GM12878 (cell line): ENCODE data around the gene CDKN3. TPM values are rescaled to one million over a fixed set of nuclear protein-coding genes. Genes with fewer than 3 reads are reported as not detected.

Experiments
- ATAC-seq: fragments of 200-7000 bp; cut with Tn5 transposase; 3 replicates; pipeline ENCODE4 v1.9.1; 2020; ENCODE audit warnings: mild to moderate bottlenecking, moderate library complexity
- BruUV-seq: library from RNA; stranded (reverse); fragments of 400-500 nt; replicated peaks from 2 replicates; lab custom pipeline; 2021; lab: Mats Ljungman, UMichigan
- CTCF ChIA-PET: fragments of 300-600 bp; sonication (Branson Sonifier 250); formaldehyde crosslinking; extraction: SDS; loops from one replicate; lab custom pipeline; 2021; ENCODE audit warnings: inconsistent platforms; lab: Yijun Ruan, JAX
- POLR2A ChIA-PET: fragments of 350-600 bp; formaldehyde crosslinking; extraction: SDS; loops from one replicate; lab custom pipeline; 2021; ENCODE audit warnings: inconsistent platforms; lab: Charles Lee
- RAD21 ChIA-PET: fragments of 300-600 bp; sonication (Branson Sonifier 250); formaldehyde crosslinking; loops from one replicate; lab custom pipeline; 2023; ENCODE audit warnings: antibody characterized with exemption; ENCODE audit not compliant: unreplicated experiment; lab: Charles Lee
- SMC1A ChIA-PET: fragments of 300-600 bp; sonication (Branson Sonifier 250); formaldehyde crosslinking; loops from one replicate; lab custom pipeline; 2023; ENCODE audit not compliant: unreplicated experiment, uncharacterized antibody; lab: Charles Lee
- DNase-seq: peaks from one replicate; pipeline ENCODE4 v3.0.0-alpha.2; 2011; ENCODE audit warnings: low read depth, low spot score
- FAIRE-seq: peaks from 3 replicates; lab custom pipeline; 2011; peaks lifted over from hg19 to GRCh38; lab: Jason Lieb, UNC
- H2AFZ ChIP-seq: 2 replicates; pipeline ENCODE4 v1.6.0; 2011; ENCODE audit warnings: low read depth, low read length, control low read depth; ENCODE audit not compliant: control insufficient read depth
- H3K27ac ChIP-seq: 2 replicates; pipeline ENCODE4 v1.5.1; 2011; ENCODE audit warnings: control low read depth; ENCODE audit not compliant: control insufficient read depth, insufficient read depth
- H3K27me3 ChIP-seq, 2 experiments: replicated peaks in 1 of 2; 2 replicates each; pipeline versions ENCODE4 v1.6.0 to v1.6.1; 2011; ENCODE audit warnings: low read length in 1 of 2; ENCODE audit not compliant: control insufficient read depth in 2 of 2, insufficient read depth in 2 of 2
- H3K36me3 ChIP-seq, 2 experiments: 2 replicates each; pipeline ENCODE4 v1.5.1; 2011; ENCODE audit warnings: low read length in 1 of 2; ENCODE audit not compliant: control insufficient read depth in 2 of 2, insufficient read depth in 2 of 2
- H3K4me1 ChIP-seq: 2 replicates; pipeline ENCODE4 v1.6.1; 2011; ENCODE audit warnings: mild to moderate bottlenecking, low read length, moderate library complexity, mixed read lengths; ENCODE audit not compliant: control insufficient read depth, insufficient read depth
- H3K4me2 ChIP-seq: 2 replicates; pipeline ENCODE4 v1.6.0; 2011; ENCODE audit warnings: control low read depth; ENCODE audit not compliant: control insufficient read depth, insufficient read depth
- H3K4me3 ChIP-seq: fragments of 200-600 bp; sonication (generic); 2 replicates; pipeline ENCODE4 v1.5.1; 2016
- H3K79me2 ChIP-seq: 2 replicates; pipeline ENCODE4 v1.6.0; 2011; ENCODE audit warnings: low read length; ENCODE audit not compliant: control insufficient read depth, insufficient read depth
- H3K9ac ChIP-seq: 2 replicates; pipeline ENCODE4 v1.8.0; 2011; ENCODE audit warnings: low read length, control low read depth, mixed read lengths; ENCODE audit not compliant: control insufficient read depth, insufficient read depth
- H3K9me3 ChIP-seq: replicated peaks from 3 replicates; pipeline ENCODE4 v1.5.1; 2011; ENCODE audit warnings: mild to moderate bottlenecking, low read length; ENCODE audit not compliant: control insufficient read depth, insufficient read depth
- H4K20me1 ChIP-seq: 2 replicates; pipeline ENCODE4 v1.6.0; 2011; ENCODE audit not compliant: control insufficient read depth, insufficient read depth
- BMI1 ChIP-seq: fragments of 450-650 bp; IDR thresholded peaks from 2 replicates; pipeline ENCODE4 v1.6.1; 2016; ENCODE audit warnings: mild to moderate bottlenecking, moderate library complexity, borderline replicate concordance
- DPF2 ChIP-seq: fragments of 450-650 bp; IDR thresholded peaks from 2 replicates; pipeline ENCODE4 v1.6.1; 2017; ENCODE audit warnings: mild to moderate bottlenecking
- RFX5 ChIP-seq: IDR thresholded peaks from 2 replicates; pipeline ENCODE4 v1.6.1; 2011; ENCODE audit warnings: low read depth, low read length, improper control_type of control experiment
- WGBS: methylation state at CpG from one replicate; pipeline ENCODE4 v1.1.6; 2016; ENCODE audit warnings: low lambda C conversion rate; ENCODE audit not compliant: insufficient replicate concordance, insufficient coverage; ENCODE audit errors: missing lambda C conversion rate; 5-methylcytosine and 5-hydroxymethylcytosine counted together
- in situ Hi-C: fragments of 300-500 bp; cut with MboI; formaldehyde crosslinking; loops from 9 replicates; pipeline ENCODE4 v1.14.3; 2018; ENCODE audit warnings: mixed read lengths
- intact Hi-C: fragments of 100-400 bp; cut with micrococcal nuclease; formaldehyde crosslinking; loops from one replicate; pipeline ENCODE4 v1.14.2; 2022; ENCODE audit not compliant: unreplicated experiment
- polyA plus RNA-seq, 11 experiments: library from polyadenylated mRNA; depleted of rRNA in 4 of 11; unstranded in 6 of 11; stranded (reverse) in 5 of 11; fragments of >200 nt; fragmentation: Nextera tagmentation in 4 of 11; fragmentation: Illumina TruSeq in 1 of 11; extraction: Ambion mirVana in 4 of 11; extraction: Trizol in 1 of 11; gene quantifications; 1 replicate in 1 of 11; 2 replicates in 10 of 11; pipeline versions ENCODE4 v1.2.1 to v1.2.3, GENCODE V29; 2011 to 2016; ENCODE audit warnings: inconsistent platforms in 2 of 11, missing spikeins in 2 of 11, low read depth in 1 of 11
- total RNA-seq, 4 experiments: library from RNA; depleted of rRNA in 3 of 4; stranded (reverse); fragments of >200 nt in 3 of 4; fragmentation: Illumina TruSeq in 1 of 4; extraction: Trizol in 1 of 4; gene quantifications; 2 replicates each; pipeline versions ENCODE4 v1.2.1 to v1.2.3, GENCODE V29; 2013 to 2021
- TF ChIP-seq, protein P1 (sequence below): IDR thresholded peaks from 2 replicates; pipeline ENCODE4 v1.6.1; 2011; ENCODE audit warnings: low read depth, mild to moderate bottlenecking, low read length, moderate library complexity, borderline replicate concordance; ENCODE audit errors: extremely low read depth
- TF ChIP-seq, protein P2 (sequence below): fragments of 450-650 bp; IDR thresholded peaks from 2 replicates; pipeline ENCODE4 v1.6.1; 2018; ENCODE audit warnings: mild to moderate bottlenecking, low read depth, moderate library complexity; ENCODE audit not compliant: partially characterized antibody
- TF ChIP-seq, protein P3 (sequence below): fragments of 450-650 bp; formaldehyde crosslinking; IDR thresholded peaks from 2 replicates; pipeline ENCODE4 v1.4.0; 2020; ENCODE audit warnings: mild to moderate bottlenecking, moderate library complexity
- TF ChIP-seq, protein P4 (sequence below): IDR thresholded peaks from 2 replicates; pipeline ENCODE4 v1.6.1; 2012; ENCODE audit warnings: low read depth, low read length, improper control_type of control experiment

The CDKN3 gene
- total and polyA plus RNA-seq, 10 of the 15 experiments (the other 5 are each of a cell fraction or from before 2014, with no cell fraction given), result 54.9 to 197 (median 111) TPM

DNA sequence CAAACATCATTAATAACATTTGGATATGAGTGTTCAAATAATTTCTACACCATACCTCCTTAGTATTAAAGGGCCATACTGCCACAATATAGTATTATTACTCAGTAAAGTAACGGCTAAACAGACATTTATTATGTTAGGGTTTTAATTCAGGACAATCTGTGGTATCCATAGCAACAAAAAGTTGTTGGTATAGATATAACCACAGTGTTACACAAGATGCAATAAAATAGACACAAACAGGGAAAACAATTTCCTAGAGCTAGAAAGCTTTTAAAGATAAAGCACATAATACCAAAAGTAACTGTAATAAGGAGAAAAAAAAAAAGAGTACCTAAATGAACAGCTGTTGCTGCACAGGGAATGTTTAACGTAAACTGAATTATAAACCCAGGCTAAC lies 28.3 kb downstream of the CDKN3 start:
- no peak overlapping the region for H3K4me2 ChIP-seq
- H3K79me2 ChIP-seq, result no peaks in the 10 kb centered on the region; the same call in 1 of the 2 replicates
- no peak overlapping the region for H2AFZ ChIP-seq
- DNase-seq (no peak), ATAC-seq (no peak), FAIRE-seq (no peak)
- peaks cover 8 to 28% of the 10 kb centered on the region in 2 experiments for H3K36me3 ChIP-seq
- no TSS peak for BruUV-seq
- intact Hi-C loops, result no loop called here
- POLR2A ChIA-PET, result no interaction called here
- WGBS, result 100% methylated on average over 2 of the region's 2 CpGs
- TF ChIP-seq, protein P1, sequence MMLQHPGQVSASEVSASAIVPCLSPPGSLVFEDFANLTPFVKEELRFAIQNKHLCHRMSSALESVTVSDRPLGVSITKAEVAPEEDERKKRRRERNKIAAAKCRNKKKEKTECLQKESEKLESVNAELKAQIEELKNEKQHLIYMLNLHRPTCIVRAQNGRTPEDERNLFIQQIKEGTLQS, result no peak
- TF ChIP-seq RFX5, result no peak
- TF ChIP-seq, protein P2, sequence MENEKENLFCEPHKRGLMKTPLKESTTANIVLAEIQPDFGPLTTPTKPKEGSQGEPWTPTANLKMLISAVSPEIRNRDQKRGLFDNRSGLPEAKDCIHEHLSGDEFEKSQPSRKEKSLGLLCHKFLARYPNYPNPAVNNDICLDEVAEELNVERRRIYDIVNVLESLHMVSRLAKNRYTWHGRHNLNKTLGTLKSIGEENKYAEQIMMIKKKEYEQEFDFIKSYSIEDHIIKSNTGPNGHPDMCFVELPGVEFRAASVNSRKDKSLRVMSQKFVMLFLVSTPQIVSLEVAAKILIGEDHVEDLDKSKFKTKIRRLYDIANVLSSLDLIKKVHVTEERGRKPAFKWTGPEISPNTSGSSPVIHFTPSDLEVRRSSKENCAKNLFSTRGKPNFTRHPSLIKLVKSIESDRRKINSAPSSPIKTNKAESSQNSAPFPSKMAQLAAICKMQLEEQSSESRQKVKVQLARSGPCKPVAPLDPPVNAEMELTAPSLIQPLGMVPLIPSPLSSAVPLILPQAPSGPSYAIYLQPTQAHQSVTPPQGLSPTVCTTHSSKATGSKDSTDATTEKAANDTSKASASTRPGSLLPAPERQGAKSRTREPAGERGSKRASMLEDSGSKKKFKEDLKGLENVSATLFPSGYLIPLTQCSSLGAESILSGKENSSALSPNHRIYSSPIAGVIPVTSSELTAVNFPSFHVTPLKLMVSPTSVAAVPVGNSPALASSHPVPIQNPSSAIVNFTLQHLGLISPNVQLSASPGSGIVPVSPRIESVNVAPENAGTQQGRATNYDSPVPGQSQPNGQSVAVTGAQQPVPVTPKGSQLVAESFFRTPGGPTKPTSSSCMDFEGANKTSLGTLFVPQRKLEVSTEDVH, result no peak
- no peak for TF ChIP-seq DPF2
- TF ChIP-seq BMI1, result no peak
- TF ChIP-seq, protein P3, sequence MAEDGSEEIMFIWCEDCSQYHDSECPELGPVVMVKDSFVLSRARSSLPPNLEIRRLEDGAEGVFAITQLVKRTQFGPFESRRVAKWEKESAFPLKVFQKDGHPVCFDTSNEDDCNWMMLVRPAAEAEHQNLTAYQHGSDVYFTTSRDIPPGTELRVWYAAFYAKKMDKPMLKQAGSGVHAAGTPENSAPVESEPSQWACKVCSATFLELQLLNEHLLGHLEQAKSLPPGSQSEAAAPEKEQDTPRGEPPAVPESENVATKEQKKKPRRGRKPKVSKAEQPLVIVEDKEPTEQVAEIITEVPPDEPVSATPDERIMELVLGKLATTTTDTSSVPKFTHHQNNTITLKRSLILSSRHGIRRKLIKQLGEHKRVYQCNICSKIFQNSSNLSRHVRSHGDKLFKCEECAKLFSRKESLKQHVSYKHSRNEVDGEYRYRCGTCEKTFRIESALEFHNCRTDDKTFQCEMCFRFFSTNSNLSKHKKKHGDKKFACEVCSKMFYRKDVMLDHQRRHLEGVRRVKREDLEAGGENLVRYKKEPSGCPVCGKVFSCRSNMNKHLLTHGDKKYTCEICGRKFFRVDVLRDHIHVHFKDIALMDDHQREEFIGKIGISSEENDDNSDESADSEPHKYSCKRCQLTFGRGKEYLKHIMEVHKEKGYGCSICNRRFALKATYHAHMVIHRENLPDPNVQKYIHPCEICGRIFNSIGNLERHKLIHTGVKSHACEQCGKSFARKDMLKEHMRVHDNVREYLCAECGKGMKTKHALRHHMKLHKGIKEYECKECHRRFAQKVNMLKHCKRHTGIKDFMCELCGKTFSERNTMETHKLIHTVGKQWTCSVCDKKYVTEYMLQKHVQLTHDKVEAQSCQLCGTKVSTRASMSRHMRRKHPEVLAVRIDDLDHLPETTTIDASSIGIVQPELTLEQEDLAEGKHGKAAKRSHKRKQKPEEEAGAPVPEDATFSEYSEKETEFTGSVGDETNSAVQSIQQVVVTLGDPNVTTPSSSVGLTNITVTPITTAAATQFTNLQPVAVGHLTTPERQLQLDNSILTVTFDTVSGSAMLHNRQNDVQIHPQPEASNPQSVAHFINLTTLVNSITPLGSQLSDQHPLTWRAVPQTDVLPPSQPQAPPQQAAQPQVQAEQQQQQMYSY (CRISPR knock-in tag), result no peak
- TF ChIP-seq, protein P4, sequence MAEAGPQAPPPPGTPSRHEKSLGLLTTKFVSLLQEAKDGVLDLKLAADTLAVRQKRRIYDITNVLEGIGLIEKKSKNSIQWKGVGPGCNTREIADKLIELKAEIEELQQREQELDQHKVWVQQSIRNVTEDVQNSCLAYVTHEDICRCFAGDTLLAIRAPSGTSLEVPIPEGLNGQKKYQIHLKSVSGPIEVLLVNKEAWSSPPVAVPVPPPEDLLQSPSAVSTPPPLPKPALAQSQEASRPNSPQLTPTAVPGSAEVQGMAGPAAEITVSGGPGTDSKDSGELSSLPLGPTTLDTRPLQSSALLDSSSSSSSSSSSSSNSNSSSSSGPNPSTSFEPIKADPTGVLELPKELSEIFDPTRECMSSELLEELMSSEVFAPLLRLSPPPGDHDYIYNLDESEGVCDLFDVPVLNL, result no peak
- in situ Hi-C loops, result no loop called here
- no peak overlapping the region for H3K9ac ChIP-seq
- RAD21 ChIA-PET, result no interaction called here
- H3K4me3 ChIP-seq, result no peak overlapping the region
- H3K9me3 ChIP-seq, result no peaks in the 10 kb centered on the region
- no peaks in the 10 kb centered on the region for H3K27me3 ChIP-seq
- no peaks in the 10 kb centered on the region for H4K20me1 ChIP-seq
- SMC1A ChIA-PET, result interaction anchor here (1.5 to 2.3 kb wide), 2 partner anchors 12 to 27 kb away, joined by 5 read pairs; partner anchors contain the start of gene CDKN3
- no peaks in the 10 kb centered on the region for H3K4me1 ChIP-seq
- no peak overlapping the region for H3K27ac ChIP-seq
- CTCF ChIA-PET, result interaction anchor here (1.2 kb wide), 1 partner anchor 139 kb away, joined by 3 read pairs; no protein-coding TSS in a partner anchor
